Glutamatergic neuron (in vitro differentiated cells): ENCODE results near the gene KIF20B. TPM values are rescaled to one million over a fixed set of nuclear protein-coding genes. Genes with fewer than 3 reads are reported as not detected.
A peak's percentile ranks its signal among the peaks of the same experiment; 100 is the strongest.

Experiments
- DNase-seq: peaks from one replicate; pipeline ENCODE4 v3.0.0; 2022
- H3K27ac Mint-ChIP-seq: one replicate; pipeline ENCODE4 v1.8.0; 2020; ENCODE audit warnings: mild to moderate bottlenecking, mixed read lengths, inconsistent platforms; ENCODE audit not compliant: unreplicated experiment
- H3K27me3 Mint-ChIP-seq: one replicate; pipeline ENCODE4 v1.8.0; 2020; ENCODE audit warnings: mild to moderate bottlenecking, moderate library complexity, mixed read lengths, inconsistent platforms; ENCODE audit not compliant: unreplicated experiment
- H3K36me3 Mint-ChIP-seq: one replicate; pipeline ENCODE4 v1.8.0; 2020; ENCODE audit warnings: mild to moderate bottlenecking, mixed read lengths, inconsistent platforms; ENCODE audit not compliant: unreplicated experiment
- H3K4me1 Mint-ChIP-seq: one replicate; pipeline ENCODE4 v1.8.0; 2020; ENCODE audit warnings: mild to moderate bottlenecking, low read depth, mixed read lengths, inconsistent platforms; ENCODE audit not compliant: unreplicated experiment
- H3K4me3 Mint-ChIP-seq: one replicate; pipeline ENCODE4 v1.8.0; 2020; ENCODE audit warnings: mild to moderate bottlenecking, mixed read lengths, inconsistent platforms; ENCODE audit not compliant: unreplicated experiment
- H3K9me3 Mint-ChIP-seq: one replicate; pipeline ENCODE4 v1.8.0; 2020; ENCODE audit warnings: mild to moderate bottlenecking, moderate library complexity, mixed read lengths, inconsistent platforms; ENCODE audit not compliant: unreplicated experiment
- total RNA-seq: library from RNA; stranded (reverse); fragmentation: NEBNext Ultra II Directional; extraction: Animal tissue kit (Norgen Biotek cat#: 25700); gene quantifications from one replicate; pipeline ENCODE4 v1.2.1, GENCODE V29; 2021; ENCODE audit not compliant: unreplicated experiment
- TF ChIP-seq, protein P1 (sequence below): fragments of 200-600 bp; sonication (generic); IDR thresholded peaks from one replicate; pipeline ENCODE4 v1.5.0; 2021; ENCODE audit not compliant: partially characterized antibody, unreplicated experiment

The KIF20B gene
- total RNA-seq, 1 donor from 2014 or later = 10.7 TPM

DNA sequence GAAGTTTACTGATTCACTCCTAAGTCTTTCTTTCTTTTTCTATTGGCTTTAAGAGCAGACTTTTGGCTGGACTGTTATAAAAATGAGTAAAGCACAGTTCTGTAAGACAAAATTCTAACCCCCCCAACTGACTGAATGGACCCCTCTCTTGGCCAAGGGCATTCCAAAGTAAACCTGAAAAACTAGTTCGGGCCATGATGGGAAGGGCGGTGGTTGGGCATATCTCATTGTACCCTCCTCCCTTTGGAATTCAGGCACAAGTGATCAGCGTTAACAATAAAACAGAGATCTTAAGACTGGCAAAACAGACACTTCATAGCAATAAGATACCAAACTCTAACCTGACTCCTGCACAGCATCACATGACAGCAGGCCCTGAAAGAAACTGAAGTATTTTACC, 6.1 kb upstream of the KIF20B start:
- no peak overlapping the region for H3K27ac Mint-ChIP-seq
- no peak overlapping the region for H3K4me3 Mint-ChIP-seq
- peaks cover 2% of the 10 kb centered on the region for H3K27me3 Mint-ChIP-seq
- H3K9me3 Mint-ChIP-seq = no peaks in the 10 kb centered on the region
- H3K4me1 Mint-ChIP-seq = peaks cover 19% of the 10 kb centered on the region
- no peaks in the 10 kb centered on the region for H3K36me3 Mint-ChIP-seq
- TF ChIP-seq, protein P1, sequence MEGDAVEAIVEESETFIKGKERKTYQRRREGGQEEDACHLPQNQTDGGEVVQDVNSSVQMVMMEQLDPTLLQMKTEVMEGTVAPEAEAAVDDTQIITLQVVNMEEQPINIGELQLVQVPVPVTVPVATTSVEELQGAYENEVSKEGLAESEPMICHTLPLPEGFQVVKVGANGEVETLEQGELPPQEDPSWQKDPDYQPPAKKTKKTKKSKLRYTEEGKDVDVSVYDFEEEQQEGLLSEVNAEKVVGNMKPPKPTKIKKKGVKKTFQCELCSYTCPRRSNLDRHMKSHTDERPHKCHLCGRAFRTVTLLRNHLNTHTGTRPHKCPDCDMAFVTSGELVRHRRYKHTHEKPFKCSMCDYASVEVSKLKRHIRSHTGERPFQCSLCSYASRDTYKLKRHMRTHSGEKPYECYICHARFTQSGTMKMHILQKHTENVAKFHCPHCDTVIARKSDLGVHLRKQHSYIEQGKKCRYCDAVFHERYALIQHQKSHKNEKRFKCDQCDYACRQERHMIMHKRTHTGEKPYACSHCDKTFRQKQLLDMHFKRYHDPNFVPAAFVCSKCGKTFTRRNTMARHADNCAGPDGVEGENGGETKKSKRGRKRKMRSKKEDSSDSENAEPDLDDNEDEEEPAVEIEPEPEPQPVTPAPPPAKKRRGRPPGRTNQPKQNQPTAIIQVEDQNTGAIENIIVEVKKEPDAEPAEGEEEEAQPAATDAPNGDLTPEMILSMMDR = no peak
- DNase-seq = no peak

DNA sequence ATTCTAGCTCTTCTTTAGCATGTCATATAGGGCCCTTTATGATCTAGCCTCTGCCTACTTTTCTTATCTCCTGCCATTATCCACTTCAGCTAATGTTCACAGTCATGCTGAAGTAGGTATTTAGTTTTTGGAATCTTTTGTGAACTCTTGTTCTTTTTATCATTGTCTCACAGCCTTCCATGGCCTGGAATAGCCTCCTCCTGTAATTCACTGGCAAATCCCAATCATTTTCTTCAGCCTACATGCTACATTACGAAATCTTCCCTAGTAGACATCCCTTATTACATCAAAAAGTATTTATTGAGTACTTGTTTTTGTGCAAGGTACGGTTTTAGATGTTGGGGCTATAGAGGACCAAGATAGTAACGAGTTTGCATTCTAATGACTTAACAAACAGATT, 3.4 kb upstream of the KIF20B start:
- peaks cover 23% of the 10 kb centered on the region for H3K4me1 Mint-ChIP-seq
- H3K27ac Mint-ChIP-seq = no peak overlapping the region
- H3K27me3 Mint-ChIP-seq = peaks cover 2% of the 10 kb centered on the region
- no peak for DNase-seq
- TF ChIP-seq, protein P1 = no peak
- no peaks in the 10 kb centered on the region for H3K36me3 Mint-ChIP-seq
- H3K4me3 Mint-ChIP-seq = no peak overlapping the region
- peaks cover 2% of the 10 kb centered on the region for H3K9me3 Mint-ChIP-seq

DNA sequence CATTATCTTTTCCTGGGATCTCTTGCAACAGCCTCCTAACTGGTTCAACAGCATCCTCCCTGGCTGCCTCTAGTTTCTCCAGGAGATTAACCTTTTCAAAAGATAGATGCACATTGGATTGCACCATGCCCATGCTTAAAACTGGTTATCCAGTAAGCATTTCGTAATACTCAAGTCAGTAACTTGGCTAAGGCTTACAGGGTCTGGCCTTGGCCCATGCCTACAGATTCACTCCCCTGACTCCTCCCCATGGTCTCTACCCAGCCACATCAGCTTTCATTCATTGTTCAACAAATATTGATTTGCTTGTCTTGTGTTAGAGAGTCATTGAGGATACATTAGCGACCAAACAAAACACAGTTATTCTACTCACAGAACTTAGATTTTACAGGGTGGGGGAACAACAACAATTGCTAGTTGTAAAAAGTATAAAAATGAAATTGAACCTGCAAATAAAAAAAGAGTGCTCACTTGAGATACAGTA, 1.8 kb upstream of the KIF20B start:
- no peak for DNase-seq
- Mint-ChIP-seq H3K36me3 (no peaks in the 10 kb centered on the region), H3K4me3 (peak overlapping the region; percentile 63), H3K9me3 (peaks cover 2% of the 10 kb centered on the region), H3K27ac (peak overlapping the region; percentile 29), H3K4me1 (peaks cover 26% of the 10 kb centered on the region), H3K27me3 (peaks cover 2% of the 10 kb centered on the region)
- TF ChIP-seq, protein P1 = no peak

DNA sequence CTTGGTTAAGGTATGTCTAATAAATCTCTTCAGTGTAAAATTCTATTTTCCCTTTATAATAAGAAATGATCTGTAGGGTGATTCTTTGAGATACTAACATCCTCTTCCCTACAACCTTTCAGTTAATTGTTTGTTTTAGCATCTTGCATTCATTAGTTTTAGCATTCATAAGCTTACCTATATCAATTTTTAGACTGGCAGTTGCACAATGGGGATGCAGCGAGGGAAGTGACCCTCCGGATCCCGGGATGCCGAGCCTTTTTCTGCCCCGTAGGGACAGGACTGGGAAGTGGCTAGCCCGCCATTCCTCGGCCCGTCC, 508 bp upstream of the KIF20B start:
- Mint-ChIP-seq H3K4me3 (peak overlapping the region; percentile 89), H3K9me3 (peaks cover 2% of the 10 kb centered on the region), H3K27me3 (peaks cover 2% of the 10 kb centered on the region), H3K27ac (peak overlapping the region; percentile 98), H3K4me1 (peaks cover 26% of the 10 kb centered on the region), H3K36me3 (no peaks in the 10 kb centered on the region)
- TF ChIP-seq, protein P1 = no peak
- no peak for DNase-seq

DNA sequence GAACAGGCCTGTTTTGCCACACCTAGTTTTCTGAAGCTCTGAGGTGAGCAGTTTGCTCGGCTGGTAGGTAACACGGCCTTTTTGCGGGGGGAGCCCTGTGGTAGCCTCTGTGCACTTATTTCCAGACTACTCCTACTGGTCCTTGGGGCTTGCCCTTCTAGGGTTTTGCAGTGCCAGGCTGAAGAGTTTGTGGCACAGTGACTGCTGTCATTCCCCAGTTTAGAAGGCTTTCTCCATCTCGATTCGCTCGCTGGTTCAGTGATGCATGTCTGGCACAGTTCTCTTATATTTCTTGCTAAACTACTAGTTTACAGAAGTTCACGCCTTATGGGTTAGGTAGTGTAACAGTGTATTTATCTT, 711 bp downstream of the KIF20B start:
- peak overlapping the region; percentile 98 for H3K27ac Mint-ChIP-seq
- H3K4me1 Mint-ChIP-seq = peaks cover 26% of the 10 kb centered on the region
- peaks cover 2% of the 10 kb centered on the region for H3K27me3 Mint-ChIP-seq
- H3K36me3 Mint-ChIP-seq = no peaks in the 10 kb centered on the region
- TF ChIP-seq, protein P1 = no peak
- H3K4me3 Mint-ChIP-seq = peak overlapping the region; percentile 89
- DNase-seq = no peak
- H3K9me3 Mint-ChIP-seq = peaks cover 2% of the 10 kb centered on the region
